GM23248 (cell line): Measurements from ENCODE around the gene SLC1A2.

Source experiments
- EZH2 ChIP-seq: fragments of 200-600 bp; sonication (generic); IDR thresholded peaks from 2 replicates; pipeline ENCODE4 v1.6.1; 2018; ENCODE audit warnings: antibody characterized with exemption, mild to moderate bottlenecking; ENCODE audit not compliant: insufficient read depth, poor library complexity, severe bottlenecking
- EZH2phosphoT487 ChIP-seq: fragments of 200-600 bp; sonication (generic); IDR thresholded peaks from 2 replicates; pipeline ENCODE4 v1.6.1; 2018; ENCODE audit warnings: antibody characterized with exemption, moderate library complexity, mild to moderate bottlenecking, low read depth; ENCODE audit not compliant: insufficient read depth

- TF ChIP-seq EZH2, result no peak
- TF ChIP-seq EZH2phosphoT487, result no peak
These were observed 84.8 kb downstream of the SLC1A2 start for GRCh38 chr11:35334385-35335090.
